ENCODE measurements around the gene CXCL1.

CXCL1 gene

DNA sequence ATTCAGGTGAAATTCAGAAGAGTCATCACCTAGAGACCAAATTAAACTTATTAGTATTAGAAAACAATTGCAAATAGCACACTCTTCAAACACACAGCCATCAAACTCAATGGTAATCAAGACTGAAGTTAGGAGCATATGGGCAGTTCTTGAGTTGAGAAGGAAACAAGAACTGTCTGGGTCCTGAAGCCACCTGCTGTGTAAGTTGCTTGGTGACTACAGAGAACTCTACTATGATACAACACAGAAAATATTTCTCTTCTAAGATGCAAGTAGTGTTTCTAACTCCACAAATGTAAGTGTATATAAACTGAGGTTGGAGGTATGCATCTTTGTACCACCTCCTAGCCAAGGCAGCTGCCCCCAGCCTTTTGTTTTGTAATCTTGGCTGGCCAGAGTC is 16.4 kb upstream of the CXCL1 start:
- no peak for DNase-seq (ENCODE audit: low read depth)

DNA sequence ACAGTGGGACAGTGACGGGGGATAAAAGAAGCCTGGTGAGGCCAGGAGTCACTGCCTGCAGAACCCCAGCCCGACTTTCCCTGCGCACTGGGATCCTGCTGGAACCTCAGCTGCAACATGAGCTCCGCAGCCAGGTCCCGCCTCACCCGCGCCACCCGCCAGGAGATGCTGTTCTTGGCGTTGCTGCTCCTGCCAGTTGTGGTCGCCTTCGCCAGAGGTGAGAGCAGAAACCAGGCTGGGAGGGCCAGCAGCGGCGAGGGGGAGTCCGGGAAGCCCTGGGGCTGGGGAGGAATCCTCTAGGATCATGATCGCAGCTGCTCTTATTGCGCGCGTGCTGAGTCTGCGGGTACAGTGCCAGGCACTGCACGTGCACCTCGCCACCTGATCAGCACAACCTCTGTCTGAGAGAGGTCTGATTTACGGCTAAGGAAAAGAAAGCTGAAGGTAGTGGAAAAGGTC is 15.9 kb upstream of the CXCL1 start, which contains the start of gene PF4V1:
TSS of gene PF4V1 (plus strand) at position 51 of the 459 bp plus-strand sequence. CDS start at position 118, 67 bp downstream.
- DNase-seq (ENCODE audit: low read depth), result no peak

DNA sequence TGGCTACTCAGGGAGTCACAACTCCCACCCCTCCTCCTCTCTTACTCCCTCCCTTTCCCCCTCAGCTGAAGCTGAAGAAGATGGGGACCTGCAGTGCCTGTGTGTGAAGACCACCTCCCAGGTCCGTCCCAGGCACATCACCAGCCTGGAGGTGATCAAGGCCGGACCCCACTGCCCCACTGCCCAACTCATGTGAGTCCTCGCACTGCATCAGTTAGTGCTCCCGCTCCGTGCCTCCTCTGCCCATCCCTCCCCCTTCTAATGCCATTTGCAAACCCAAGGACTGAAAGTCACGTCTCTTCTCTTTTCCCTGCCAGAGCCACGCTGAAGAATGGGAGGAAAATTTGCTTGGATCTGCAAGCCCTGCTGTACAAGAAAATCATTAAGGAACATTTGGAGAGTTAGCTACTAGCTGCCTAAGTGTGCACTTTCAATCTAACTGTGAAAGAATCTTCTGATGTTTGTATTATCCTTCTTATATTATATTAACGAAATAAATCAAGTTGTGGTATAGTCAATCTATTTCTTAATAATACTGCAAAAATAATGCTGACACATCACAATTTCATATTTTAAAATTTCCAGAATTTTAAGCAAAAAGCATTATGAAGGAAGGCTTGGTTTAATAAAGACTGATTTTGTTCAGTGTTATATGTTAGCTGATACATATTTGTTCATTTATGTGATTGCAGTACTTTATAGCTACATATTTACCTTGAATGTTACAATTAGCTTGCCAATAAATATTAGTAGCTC is 15.3 kb upstream of the CXCL1 start:
- DNase-seq (ENCODE audit: low read depth), result no peak

DNA sequence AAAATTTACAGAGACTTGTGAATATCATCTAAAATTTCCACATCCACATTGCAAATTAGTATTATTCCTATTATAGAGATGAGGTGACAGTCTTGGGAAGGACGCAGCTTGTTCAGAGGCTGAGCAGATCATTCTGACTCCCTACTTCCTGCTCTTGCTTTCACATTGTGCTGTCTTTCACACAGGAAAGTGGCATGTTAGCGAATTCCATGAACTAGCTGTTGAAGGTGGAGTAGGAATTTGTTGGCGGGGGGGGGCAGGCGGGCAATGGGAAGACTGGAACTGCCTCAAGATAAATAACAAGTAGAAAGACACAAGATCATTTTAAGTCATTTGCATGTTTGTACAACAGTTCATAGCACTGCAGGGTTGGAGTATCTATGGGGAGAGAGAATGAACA is 13.8 kb upstream of the CXCL1 start:
- no peak for DNase-seq (ENCODE audit: low read depth)

DNA sequence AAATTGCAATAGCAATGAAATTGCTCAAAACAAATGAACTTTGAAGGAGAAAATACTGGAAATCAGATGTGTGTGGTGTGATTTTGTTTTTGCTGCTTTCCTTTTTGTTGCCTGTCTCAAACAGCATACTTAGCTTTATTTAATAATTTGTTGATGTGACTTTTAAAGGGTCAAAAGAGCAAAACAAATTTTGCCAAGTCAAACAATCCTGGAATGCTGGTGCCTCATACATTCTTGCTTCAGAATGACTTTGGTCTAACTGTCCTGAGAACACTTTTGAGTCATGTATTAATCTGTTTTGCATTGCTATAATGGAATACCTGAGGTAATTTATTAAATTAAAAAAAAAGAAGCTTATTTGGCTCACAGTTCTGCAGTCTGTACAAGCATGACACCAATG is 12.7 kb upstream of the CXCL1 start:
- no peak for DNase-seq (ENCODE audit: low read depth)

DNA sequence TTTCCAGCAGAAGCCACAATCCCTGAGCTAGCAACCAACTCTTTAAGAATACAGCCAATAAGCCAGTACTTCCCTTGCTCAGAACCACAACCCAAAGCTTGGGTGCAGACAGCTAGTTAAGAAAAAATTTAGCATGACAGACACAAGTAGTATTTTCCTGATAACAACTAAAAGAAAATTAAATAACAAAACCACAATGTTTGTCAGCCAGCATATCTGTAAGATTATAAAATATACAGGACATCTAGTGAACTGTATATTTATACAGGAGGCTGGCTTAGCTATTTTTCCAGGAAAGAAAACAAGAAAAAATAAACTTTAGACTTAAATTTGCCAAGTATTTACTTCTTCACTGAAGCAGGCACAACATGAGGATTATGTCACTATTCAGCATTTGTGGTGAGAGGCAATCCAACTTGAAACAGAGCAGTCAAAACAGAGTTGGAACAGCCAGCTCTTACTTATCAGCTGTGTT is 9.5 kb upstream of the CXCL1 start:
- no peak for DNase-seq (ENCODE audit: low read depth)

DNA sequence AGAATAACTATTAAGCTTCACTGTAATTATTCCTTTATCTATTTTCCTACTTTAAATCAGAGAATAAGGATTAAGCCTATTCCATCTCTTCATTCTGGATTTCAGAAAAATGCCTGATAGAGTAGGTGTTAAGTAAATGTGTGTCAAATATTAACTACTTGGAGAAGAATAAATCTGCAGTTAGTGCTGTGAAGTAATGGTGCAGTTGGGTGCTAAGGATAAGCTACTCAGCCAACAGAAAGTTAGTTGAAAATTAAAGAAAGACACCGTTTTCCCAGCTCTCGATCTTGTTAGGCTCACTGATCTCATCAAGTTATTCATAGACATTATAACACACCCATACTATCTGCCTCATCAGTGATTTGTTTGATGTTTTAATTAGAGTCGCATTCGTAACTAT is 9.0 kb upstream of the CXCL1 start:
- DNase-seq (ENCODE audit: low read depth), result no peak

DNA sequence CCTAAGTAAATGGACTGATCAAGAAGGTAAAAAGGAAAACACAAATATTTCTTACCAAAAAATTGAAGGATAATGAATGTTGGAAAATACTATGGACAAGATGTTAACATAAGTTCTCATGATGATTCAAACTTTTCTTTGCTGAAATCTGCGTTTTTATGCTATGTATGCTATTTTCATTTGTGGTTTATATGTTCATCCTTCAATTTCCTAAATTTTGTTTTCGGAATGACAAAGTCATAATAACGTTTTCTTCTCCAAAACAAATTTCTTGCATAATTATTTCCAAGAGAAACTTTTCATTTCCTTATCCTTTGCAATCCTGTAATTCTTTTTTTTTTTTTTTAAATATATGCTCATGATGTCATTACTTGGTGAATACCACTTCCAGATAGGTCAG is 8.3 kb upstream of the CXCL1 start:
- no peak for DNase-seq (ENCODE audit: low read depth)

DNA sequence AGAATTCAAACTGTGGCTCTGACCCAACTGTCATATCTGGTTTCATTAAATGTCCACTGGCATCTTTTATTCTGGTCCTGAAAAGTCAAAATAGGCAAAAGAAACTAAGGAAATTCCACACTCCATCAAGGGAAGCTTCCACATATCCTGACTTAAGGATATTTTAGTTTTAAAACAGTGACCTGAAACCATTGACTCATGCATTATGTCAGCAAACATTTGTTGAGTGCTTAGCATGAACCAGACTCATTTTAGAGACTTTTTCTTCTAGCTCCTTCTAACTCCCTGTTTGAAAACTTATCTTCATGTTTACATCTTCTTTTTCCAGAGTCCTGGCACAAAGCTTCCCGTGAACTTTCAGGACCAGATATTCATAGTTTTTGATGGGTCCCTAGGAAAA is 6.9 kb upstream of the CXCL1 start:
- DNase-seq (ENCODE audit: low read depth), result no peak

DNA sequence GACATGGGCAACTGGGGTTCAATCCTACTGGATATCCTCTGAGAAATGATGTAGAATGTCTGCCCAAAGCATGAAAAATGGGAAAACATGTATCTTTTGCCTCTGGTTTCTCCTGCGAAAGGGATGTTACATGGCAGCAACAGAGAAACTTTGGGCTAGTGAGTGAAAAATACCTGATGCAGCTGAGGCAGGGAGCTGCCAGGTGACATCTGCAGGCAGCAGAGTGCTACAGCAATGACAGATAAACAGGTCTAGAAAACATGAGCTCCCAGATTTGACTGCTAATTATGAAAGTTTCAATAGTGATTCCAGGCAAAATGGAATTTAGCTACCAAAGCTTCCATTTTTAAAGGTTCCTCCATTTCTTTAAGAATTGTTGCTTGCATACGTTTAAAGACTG is 4.8 kb upstream of the CXCL1 start:
- no peak for DNase-seq (ENCODE audit: low read depth)

DNA sequence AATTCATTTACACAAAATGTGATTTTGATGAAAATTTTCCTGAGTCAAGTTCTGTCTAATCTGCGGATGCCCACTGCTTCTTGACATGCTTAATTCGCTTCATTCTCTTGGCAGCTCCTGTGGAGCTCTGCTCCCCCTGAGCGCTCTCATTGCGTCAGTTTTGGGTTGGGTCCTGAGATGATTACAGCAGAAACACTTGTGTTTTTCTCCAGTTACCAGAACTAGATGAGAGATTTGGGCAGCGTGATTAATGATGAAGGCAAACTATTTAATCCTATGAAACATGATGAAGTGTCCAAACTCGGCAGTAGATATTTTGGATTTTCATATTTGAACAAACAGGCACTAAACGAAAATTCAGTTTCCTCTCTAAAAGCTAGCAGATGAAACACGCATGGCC is 4.2 kb upstream of the CXCL1 start:
- no peak for DNase-seq (ENCODE audit: low read depth)

DNA sequence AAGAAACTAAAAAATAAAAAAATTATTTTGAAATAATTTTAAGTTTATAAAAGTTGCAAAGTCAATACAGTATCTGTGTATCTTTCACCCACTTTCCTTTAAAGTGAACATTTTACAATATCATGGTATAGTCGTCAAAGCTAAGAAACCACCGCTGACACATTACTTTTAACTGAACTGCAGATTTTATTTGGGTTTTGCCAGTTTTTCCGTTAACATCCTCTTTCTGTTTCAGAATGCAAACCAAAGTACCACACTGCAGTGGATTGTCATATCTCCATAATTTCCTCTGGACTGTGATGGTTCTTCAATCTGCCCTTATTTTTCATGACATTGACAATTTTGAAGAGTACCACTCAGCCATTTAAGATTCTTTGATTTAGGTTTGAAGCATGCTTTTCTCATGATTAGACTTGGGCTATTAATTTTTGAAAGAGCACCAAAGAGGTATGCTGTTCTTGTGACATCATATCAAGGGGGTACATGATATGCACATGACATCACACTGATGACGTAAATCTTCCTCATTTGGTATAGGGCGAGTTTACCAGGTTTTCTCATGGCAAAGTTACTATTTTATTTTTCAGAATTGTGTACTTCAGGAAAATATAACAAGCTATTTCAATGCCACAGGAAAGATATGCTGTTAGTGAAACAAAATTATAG is 3.6 kb upstream of the CXCL1 start:
- DNase-seq (ENCODE audit: low read depth), result no peak

DNA sequence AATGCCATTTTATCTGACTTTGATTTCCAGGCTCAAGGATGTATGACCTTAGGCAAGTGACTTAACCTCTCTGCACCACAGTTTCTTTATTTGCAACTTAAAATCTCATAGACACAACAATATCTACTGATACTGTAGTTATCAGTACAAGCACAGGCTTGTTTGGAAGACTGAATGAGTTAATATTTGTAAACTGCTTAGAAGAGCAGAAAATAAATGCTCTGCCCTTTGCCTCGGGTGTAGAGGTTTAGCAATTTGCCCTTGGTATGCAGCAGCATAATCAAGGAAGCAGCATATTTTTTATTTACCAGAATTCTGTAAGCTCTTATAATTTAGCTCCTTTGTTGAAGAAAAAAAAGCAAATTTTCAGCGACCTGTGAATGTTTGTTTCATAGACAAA is 2.9 kb upstream of the CXCL1 start:
- no peak for DNase-seq (ENCODE audit: low read depth)

DNA sequence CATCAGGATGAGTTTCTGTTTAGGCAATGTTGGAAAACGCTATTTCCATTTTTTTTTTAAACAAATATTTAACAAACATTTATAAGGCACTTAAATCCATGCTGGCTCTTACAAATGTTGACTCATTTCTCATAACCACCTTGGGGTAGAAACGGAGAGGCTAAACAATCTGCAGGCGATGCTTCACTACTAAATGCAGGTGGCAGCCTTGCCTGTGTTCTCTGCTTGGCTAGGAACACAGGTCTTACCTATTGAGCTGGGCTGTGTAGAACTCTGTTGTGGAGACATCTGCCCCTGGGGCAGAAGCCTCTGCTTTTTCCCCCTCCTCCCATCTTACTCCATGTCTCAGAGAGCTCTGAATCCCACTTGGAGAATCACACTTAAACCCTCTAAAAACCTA is 1.4 kb upstream of the CXCL1 start:
- no peak for DNase-seq (ENCODE audit: low read depth)

DNA sequence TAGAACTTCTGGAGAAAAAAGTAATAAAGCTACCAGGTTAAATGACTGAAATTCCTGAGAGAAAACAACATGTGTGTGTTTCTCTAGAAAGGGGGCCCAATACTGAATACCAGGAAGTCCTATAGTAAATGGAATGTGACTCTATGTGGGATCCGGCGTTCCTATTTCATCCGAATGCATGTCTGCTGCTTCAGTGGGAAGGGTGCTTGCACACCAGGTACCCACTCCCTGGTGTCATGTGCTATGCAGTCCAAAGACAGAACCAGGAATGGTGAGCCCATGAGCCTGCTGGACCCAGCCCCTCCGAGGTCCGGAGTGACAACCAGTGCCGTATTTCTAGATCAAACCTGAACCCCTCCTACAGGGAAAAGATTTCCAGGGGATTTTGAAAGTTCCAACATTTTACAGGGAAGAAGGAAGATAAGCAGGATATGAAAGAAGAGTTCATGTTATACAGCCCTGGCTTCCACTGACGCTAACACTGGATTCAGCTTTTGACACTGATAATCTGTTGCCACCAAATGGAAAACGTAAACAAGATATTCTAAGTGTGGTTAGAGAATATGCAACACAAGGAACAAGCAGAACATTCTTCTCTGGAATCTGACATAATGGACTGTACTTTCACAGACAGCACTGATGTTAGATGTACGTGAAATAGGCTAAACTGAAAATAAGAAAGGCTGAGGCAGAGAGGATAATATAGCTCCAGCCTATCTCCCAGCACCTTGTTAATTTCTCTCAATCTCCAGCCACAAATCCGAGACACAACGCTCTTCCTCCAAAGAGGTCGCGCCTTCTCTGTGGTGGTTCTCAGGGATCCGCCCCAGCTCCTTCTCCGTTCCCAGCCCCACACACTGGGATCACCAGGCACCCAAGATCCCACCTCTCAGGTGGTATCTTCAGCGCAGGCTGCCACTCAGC is 725 bp upstream of the CXCL1 start:
- no peak for DNase-seq (ENCODE audit: low read depth)

DNA sequence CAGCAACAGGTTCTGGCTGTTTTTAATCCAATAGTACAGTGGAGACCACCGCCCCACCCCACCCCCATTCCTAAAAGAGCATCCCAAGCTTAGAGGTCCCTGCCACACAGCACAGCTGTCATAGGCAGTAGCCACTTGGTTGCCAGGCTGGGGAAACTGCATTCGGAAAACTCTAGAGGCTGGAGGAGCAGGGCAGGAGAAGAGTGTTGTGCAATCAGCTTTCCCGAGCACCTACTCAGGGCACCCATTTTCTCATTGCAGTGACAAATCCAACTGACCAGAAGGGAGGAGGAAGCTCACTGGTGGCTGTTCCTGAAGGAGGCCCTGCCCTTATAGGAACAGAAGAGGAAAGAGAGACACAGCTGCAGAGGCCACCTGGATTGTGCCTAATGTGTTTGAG is 1.1 kb downstream of the CXCL1 start:
- DNase-seq (ENCODE audit: low read depth), result no peak

DNA sequence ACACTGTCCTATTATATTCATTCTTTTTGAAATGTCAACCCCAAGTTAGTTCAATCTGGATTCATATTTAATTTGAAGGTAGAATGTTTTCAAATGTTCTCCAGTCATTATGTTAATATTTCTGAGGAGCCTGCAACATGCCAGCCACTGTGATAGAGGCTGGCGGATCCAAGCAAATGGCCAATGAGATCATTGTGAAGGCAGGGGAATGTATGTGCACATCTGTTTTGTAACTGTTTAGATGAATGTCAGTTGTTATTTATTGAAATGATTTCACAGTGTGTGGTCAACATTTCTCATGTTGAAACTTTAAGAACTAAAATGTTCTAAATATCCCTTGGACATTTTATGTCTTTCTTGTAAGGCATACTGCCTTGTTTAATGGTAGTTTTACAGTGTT is 1.6 kb downstream of the CXCL1 start:
- DNase-seq (ENCODE audit: low read depth), result no peak

DNA sequence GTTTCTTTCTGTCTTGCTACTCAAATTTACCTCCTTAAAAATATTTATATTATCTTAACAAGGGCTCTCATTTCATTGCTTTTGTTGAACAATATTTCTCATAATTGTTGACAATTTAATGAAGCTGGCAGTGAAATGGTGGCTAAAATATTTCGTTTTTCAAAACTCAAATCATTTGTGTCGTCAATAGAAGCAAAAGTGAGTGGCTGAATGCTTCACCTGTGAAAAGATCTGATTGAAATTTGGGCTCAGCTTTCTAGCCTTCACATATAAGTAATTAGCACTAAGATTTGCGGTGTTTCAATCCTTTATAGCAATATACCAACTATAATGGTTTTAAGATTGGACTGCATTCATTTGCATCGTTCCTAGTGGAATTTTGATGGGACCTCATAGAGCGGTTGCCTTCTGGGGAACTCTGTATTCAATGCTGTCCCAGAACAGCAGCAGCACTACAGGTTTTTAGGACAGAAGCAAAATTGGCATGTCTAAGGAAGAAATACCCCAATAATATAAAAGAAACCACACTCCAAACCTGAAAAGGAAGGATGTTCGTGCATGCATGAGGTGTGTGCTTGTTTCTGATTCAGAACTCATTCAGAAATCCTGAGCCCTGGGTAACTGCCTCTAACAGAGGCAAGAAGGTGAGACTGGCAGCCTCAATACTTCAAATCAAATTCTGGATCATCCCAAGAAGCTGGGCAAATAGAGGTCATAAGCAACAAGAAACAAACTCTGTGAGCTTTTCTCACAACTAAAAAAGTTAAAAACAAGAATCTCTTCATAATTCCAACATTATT is 2.5 kb downstream of the CXCL1 start:
- DNase-seq (ENCODE audit: low read depth), result no peak

DNA sequence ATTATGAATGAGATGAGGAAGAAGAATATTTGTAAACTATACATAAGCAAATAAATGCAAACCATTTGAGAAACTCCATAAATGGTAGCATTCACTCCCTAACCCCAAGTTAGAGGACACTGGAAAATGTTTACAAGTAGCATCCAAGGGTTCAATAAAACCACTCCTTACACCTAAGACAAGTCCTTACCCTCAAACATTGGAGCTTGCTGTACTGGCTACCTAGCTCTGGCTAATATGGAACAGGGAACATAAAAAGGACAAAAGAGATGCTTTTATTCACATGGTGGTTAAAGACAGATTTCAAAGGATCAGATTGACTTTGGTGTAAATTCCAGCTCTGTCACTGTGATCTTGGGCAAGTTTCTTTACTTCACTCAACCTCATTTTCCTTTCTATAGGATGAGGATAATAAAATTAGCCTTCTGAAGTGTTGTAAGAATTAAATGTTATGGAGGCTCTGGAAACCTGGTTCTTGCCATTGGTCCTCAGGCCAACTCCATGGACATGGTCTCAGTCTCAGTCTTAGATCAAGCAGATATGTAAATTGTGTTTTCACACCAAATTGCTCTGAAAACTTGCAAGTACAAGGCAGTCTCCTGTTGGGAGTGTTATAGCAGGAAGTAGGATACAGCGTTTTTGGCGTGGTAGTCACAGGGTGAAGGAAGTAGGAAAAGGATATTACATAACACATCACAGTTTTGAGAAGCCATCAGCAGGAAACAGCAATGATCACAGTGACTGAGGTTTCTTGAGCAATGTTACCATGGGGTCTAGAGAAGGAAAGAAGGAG is 3.3 kb downstream of the CXCL1 start:
- no peak for DNase-seq (ENCODE audit: low read depth)

DNA sequence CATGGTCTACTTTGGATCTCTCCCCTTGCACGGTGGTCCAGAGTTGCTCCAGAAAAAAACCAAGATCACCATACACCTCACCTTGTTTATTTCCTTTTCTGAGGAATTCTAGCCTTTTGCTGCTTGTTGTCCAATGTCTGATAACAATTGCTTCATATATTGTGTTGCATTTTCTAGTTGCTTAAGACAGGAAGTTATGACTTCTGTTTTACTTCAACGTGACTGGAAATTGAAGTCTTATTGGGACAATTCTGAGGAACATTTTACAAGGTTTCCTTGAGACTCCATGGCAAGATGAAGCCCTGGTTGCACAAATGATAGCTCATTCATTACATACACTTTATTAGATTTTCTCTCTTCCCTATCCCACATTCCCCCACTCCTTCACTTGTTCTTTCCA is 5.2 kb downstream of the CXCL1 start:
- DNase-seq (ENCODE audit: low read depth), result no peak

DNA sequence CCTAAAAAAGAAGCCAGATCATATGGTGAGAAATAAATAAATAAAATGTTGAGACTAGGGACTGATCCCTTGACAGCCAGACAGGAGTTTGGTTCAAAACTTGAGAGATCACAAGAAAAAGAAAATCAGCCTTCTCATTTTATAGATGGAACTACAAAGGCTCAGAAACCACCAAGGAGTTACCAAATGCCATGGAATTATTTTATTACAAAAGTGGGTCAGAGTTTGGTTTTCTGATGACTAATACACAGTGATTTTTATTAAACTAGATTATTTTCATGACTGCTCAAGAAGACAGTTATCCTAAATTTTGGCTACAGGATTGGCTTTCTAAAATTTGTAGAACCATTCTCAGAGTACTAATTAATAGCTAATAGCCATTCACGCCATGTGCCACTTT is 6.2 kb downstream of the CXCL1 start:
- no peak for DNase-seq (ENCODE audit: low read depth)
